ENCODE data around the gene EDAR. TPM values are rescaled to one million over a fixed set of nuclear protein-coding genes. Genes with fewer than 3 reads are reported as not detected.
A peak's percentile ranks its signal among the peaks of the same experiment; 100 is the strongest.

Gene EDAR
- total RNA-seq, 4 donors from 2014 or later: 0.38 to 5.0 (median 0.88) TPM; not detected in 1

DNA sequence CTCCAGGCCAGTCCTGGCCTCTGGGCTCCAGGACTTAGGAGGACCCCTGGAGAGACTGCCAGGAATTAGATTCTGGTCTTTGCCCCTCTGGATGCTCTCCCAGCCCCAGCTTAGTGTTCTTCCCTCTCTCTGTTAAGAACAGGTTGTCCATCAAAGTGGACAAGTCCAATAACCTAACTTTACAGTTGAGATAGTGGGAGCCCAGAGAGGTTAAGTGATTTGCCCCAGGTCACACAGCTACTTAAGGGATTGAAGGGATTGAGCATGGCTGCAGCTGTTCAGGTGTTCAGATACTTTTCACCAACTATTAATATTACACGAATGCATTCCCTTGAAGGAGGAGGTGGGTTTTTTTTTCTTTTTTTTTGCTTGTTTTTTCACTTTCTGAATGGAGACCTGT lies 57.6 kb downstream of the EDAR start:
- DNase-seq: no peak
- Histone ChIP-seq H3K9me3 (no peaks in the 10 kb centered on the region), H3K27me3 (no peaks in the 10 kb centered on the region), H3K27ac (no peak overlapping the region), H3K4me3 (no peak overlapping the region), H3K36me3 (no peaks in the 10 kb centered on the region), H3K4me1 (peaks cover 0 to 16% (median 4%) of the 10 kb centered on the region in 4 donors)
- TF ChIP-seq, protein P1, sequence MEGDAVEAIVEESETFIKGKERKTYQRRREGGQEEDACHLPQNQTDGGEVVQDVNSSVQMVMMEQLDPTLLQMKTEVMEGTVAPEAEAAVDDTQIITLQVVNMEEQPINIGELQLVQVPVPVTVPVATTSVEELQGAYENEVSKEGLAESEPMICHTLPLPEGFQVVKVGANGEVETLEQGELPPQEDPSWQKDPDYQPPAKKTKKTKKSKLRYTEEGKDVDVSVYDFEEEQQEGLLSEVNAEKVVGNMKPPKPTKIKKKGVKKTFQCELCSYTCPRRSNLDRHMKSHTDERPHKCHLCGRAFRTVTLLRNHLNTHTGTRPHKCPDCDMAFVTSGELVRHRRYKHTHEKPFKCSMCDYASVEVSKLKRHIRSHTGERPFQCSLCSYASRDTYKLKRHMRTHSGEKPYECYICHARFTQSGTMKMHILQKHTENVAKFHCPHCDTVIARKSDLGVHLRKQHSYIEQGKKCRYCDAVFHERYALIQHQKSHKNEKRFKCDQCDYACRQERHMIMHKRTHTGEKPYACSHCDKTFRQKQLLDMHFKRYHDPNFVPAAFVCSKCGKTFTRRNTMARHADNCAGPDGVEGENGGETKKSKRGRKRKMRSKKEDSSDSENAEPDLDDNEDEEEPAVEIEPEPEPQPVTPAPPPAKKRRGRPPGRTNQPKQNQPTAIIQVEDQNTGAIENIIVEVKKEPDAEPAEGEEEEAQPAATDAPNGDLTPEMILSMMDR (IDR thresholded peaks at IDR 0.05): no peak
- no peak for TF ChIP-seq POLR2A (IDR thresholded peaks at IDR 0.05)

DNA sequence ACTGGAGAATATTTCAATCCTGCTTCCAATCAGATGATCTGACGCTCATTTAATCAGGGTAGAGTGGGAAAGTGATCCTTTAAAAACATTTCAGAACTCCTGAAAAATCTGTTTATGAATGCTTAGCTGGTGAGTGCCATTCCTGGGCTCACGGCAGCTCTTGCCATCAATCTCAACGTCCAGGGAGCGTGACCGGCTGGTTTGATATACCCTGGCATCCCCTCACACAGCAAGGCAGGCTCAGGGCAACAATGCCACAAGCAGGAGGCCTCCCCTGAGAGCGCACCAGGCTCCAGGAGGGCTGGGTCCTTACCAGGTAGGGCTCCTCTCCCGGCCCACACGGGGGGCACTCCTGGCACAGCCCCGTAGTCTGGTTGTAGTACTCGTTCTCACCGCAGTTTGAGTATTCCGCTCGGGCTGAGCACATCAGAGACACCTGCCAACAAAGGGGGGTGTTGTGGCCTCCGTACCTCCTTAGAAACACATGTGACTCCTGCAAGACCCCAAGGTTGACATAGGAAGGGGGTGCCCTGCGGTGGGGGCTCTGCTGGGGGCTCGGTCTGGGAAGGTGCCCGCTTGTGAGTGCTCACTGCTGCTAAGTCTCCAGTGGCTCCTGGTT lies 59.1 kb downstream of the EDAR start:
- Histone ChIP-seq H3K4me3 (no peak overlapping the region), H3K27me3 (no peaks in the 10 kb centered on the region), H3K9me3 (no peaks in the 10 kb centered on the region), H3K27ac (no peak overlapping the region), H3K36me3 (no peaks in the 10 kb centered on the region), H3K4me1 (peaks cover 0 to 16% (median 4%) of the 10 kb centered on the region in 4 donors)
- TF ChIP-seq POLR2A (IDR thresholded peaks at IDR 0.05): no peak
- TF ChIP-seq, protein P1 (IDR thresholded peaks at IDR 0.05): no peak
- peak in 1 of 3 donors; percentile 30 for DNase-seq

DNA sequence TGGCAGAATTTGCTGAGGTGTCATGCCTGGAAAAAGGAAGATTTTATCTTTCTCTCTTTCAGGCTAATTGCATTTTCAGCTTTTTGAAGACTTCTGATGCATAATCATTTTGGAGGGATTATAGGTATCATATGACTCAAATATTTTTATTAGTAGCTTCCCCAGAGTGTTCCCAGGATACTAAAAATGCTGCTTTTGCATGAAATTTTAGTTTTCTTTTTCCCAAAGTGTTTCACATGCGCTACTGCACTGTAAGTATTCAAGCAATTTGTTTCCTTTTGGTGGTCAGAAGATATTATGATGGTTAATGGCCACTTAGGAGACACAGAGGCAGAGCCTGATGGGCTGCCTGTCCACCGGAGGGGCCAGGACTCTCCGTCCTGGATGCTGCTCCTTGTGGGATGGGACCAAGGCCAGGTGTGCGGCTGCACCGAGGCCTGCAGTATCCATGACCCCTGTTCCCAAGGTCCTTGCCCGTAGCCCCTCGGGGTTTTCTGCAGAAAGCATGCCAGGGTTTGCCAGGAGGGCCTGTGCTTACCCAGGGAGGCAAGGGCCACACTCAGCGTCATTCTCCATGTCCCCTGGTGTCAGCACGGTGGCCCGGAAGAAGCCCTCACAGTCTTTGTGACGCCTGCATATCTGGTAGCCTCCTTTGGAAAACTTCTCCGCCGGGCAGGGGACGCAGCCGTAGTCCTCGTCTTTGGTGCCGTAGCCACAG lies 60.2 kb downstream of the EDAR start:
- H3K9me3 ChIP-seq: no peaks in the 10 kb centered on the region
- no peak for TF ChIP-seq POLR2A (IDR thresholded peaks at IDR 0.05)
- TF ChIP-seq, protein P1 (IDR thresholded peaks at IDR 0.05): no peak
- H3K4me1 ChIP-seq: peaks cover 0 to 6% (median 3%) of the 10 kb centered on the region in 4 donors
- no peak overlapping the region for H3K4me3 ChIP-seq
- DNase-seq: peak in 1 of 3 donors; percentile 38
- H3K27ac ChIP-seq: no peak overlapping the region
- no peaks in the 10 kb centered on the region for H3K27me3 ChIP-seq
- H3K36me3 ChIP-seq: no peaks in the 10 kb centered on the region

DNA sequence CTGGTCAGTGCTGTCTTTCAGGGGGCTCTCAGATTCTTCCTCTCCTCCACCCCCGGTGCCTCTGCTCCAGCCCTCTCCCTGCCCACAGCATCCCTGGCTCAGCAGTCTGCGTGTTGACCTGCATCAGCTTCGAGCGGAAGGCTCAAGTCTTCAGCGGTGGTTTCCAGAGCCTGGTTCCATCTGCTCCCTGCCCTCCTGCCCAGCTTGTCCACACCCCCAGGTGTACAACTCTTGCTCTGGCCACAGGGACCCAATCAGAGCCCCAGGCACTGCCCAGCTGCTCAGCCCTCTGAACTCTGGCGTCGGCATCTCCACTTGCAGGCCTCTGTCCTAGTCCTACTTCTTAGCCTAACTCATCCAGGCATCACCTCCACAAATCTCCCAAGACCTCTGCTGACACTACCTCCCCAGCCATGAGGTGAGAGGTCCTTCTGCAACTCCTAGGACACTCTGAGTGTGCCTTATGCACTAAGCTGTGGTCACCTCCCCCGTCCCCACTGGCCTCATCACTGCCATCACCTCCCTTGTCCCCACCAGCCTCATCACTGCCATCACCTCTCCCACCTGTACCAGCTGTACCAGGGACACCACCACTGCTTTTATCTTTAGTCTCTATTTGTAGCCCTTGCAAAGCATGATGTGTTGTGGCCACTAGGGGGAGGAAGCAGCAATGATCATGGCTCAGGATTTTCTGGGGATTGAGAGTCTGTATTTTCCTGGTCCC lies 60.9 kb downstream of the EDAR start:
- TF ChIP-seq, protein P1 (IDR thresholded peaks at IDR 0.05): peak; percentile 45 to 89 (median 79)
- no peak for TF ChIP-seq POLR2A (IDR thresholded peaks at IDR 0.05)
- no peaks in the 10 kb centered on the region for H3K9me3 ChIP-seq
- DNase-seq: peak; percentile 25 to 71 (median 49)

DNA sequence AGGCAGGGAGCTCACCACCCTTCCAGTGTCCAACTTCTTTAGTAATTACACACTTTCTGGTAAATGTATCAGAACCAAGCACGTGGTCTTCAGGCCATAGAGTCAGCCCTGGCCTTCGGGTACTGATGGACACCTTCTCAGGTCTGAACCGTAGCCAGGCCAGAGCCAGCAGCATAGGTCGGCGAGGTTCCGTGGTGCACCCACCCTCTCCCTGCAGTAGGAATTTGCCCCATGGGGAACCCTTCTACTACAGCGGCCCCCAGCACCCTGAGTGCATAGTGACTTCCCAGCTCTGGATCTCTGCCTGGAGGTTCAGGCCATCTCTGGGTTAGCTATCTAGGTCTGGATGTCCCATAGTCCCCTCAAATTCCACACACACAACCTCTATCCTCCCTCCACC lies 61.6 kb downstream of the EDAR start:
- H3K27ac ChIP-seq: no peak overlapping the region
- no peaks in the 10 kb centered on the region for H3K36me3 ChIP-seq
- no peaks in the 10 kb centered on the region for H3K9me3 ChIP-seq
- H3K27me3 ChIP-seq: no peaks in the 10 kb centered on the region
- H3K4me1 ChIP-seq: no peaks in the 10 kb centered on the region
- TF ChIP-seq POLR2A (IDR thresholded peaks at IDR 0.05): no peak
- TF ChIP-seq, protein P1 (IDR thresholded peaks at IDR 0.05): no peak
- H3K4me3 ChIP-seq: no peak overlapping the region
- DNase-seq: peak in 1 of 3 donors; percentile 18

More for the DNA sequence above, 60.9 kb downstream of the EDAR start:
- H3K4me1 ChIP-seq: no peaks in the 10 kb centered on the region
- no peak overlapping the region for H3K4me3 ChIP-seq
- H3K27me3 ChIP-seq: no peaks in the 10 kb centered on the region
- no peak overlapping the region for H3K27ac ChIP-seq
- no peaks in the 10 kb centered on the region for H3K36me3 ChIP-seq

Measured in Peyer's patch (tissue), 4 donors.